ENCODE results near the gene DIP2B.
A peak's percentile ranks its signal among the peaks of the same experiment; 100 is the strongest.

DIP2B gene

GRCh38 chr12:50579757-50580267 is 75.0 kb downstream of the DIP2B start:
- DNase-seq = no peak

- no peak for DNase-seq
Measured at GRCh38 chr12:50580436-50580835, 75.7 kb downstream of the DIP2B start.

GRCh38 chr12:50581226-50582184 is 76.7 kb downstream of the DIP2B start:
- DNase-seq = no peak

GRCh38 chr12:50584135-50584534 is 79.3 kb downstream of the DIP2B start:
- DNase-seq = no peak

GRCh38 chr12:50589650-50590435 is 85.1 kb downstream of the DIP2B start:
- DNase-seq = no peak

- DNase-seq = no peak
Measured at GRCh38 chr12:50590869-50591268, 86.1 kb downstream of the DIP2B start.

- DNase-seq = no peak
Measured at GRCh38 chr12:50595667-50596066, 90.9 kb downstream of the DIP2B start.

GRCh38 chr12:50597200-50598195 is 92.7 kb downstream of the DIP2B start:
- DNase-seq = peak; percentile 43 to 47

GRCh38 chr12:50598321-50598862 is 93.6 kb downstream of the DIP2B start:
- no peak for DNase-seq

- DNase-seq = no peak
Measured at GRCh38 chr12:50599366-50600095, 94.7 kb downstream of the DIP2B start.

- DNase-seq = no peak
Measured at GRCh38 chr12:50600364-50600763, 95.6 kb downstream of the DIP2B start.

- no peak for DNase-seq
Measured at GRCh38 chr12:50603817-50604639, 99.2 kb downstream of the DIP2B start.

- no peak for DNase-seq
Measured at GRCh38 chr12:50604640-50604920, 99.8 kb downstream of the DIP2B start.

- DNase-seq = no peak
Measured at GRCh38 chr12:50606675-50607375, 102.0 kb downstream of the DIP2B start.

GRCh38 chr12:50609292-50609874 is 104.6 kb downstream of the DIP2B start:
- DNase-seq = no peak

GRCh38 chr12:50610171-50610570 is 105.4 kb downstream of the DIP2B start:
- DNase-seq = no peak

GRCh38 chr12:50611021-50611744 is 106.4 kb downstream of the DIP2B start:
- DNase-seq = no peak

- DNase-seq = no peak
Measured at GRCh38 chr12:50612882-50613281, 108.1 kb downstream of the DIP2B start.

- DNase-seq = no peak
Measured at GRCh38 chr12:50613463-50613862, 108.7 kb downstream of the DIP2B start.

Measured in stimulated activated CD4-positive, alpha-beta T cell treated with anti-CD3 and anti-CD28 coated beads, Interleukin-2, amount 100 ng/mL, for 48 hours (primary cell).